Gastrocnemius medialis (tissue), 4 donors: Measurements from ENCODE around the gene PTN.

Source experiments
- CTCF ChIP-seq, 5 experiments: fragments of 450-650 bp in 3 of 5; fragments of 200-600 bp in 2 of 5; sonication (generic) in 2 of 5; IDR thresholded peaks in 4 of 5; conservative IDR thresholded peaks in 1 of 5; 1 replicate in 4 of 5; 2 replicates in 1 of 5; pipeline ENCODE4 v1.5.1; 2016 to 2019; ENCODE audit warnings: antibody characterized with exemption in 5 of 5, mild to moderate bottlenecking in 3 of 5, moderate library complexity in 3 of 5
- POLR2A ChIP-seq, 2 donors: fragments of 450-650 bp; IDR thresholded peaks; one replicate each; pipeline ENCODE4 v1.6.1; 2017; ENCODE audit warnings: antibody characterized with exemption in 2 of 2, mild to moderate bottlenecking in 2 of 2, moderate library complexity in 2 of 2

- no peak for TF ChIP-seq POLR2A (IDR thresholded peaks at IDR 0.05)
- TF ChIP-seq CTCF (IDR thresholded peaks at IDR 0.05 in 4 of 5, conservative IDR thresholded peaks at IDR 0.05 in 1 of 5): no peak
Measured at GRCh38 chr7:137305901-137306621, 37.5 kb downstream of the PTN start.
